NCI-H524 (cell line): ENCODE results near the gene ZNF428.

Experiments used
- DNase-seq, 2 experiments: peaks; one replicate each; lab custom pipeline; 2025; lab: John Stamatoyannopoulos, UW

ZNF428 gene

DNA sequence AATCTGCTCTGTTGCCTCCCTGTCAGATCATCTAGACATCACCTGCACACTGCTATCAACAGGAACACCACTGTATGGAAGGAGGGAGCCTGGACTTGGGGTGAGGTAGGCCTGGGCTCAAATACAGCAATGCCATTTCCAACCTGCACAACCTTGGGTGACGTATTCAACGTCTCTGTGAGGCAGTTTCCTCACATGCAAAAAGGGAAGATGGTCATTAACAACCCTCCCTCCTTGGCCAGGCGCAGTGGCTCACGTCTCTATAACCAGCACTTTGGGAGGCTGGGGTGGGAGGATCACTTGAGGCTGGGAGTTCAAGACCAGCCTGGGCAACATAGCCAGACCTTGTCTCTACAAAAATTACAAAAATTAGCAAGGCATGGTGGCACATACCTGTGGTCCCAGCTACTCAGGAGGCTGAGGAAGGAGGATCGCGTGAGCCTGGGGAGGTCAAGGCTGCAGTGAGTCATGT lies 57.2 kb downstream of the ZNF428 start:
- DNase-seq: no peak

DNA sequence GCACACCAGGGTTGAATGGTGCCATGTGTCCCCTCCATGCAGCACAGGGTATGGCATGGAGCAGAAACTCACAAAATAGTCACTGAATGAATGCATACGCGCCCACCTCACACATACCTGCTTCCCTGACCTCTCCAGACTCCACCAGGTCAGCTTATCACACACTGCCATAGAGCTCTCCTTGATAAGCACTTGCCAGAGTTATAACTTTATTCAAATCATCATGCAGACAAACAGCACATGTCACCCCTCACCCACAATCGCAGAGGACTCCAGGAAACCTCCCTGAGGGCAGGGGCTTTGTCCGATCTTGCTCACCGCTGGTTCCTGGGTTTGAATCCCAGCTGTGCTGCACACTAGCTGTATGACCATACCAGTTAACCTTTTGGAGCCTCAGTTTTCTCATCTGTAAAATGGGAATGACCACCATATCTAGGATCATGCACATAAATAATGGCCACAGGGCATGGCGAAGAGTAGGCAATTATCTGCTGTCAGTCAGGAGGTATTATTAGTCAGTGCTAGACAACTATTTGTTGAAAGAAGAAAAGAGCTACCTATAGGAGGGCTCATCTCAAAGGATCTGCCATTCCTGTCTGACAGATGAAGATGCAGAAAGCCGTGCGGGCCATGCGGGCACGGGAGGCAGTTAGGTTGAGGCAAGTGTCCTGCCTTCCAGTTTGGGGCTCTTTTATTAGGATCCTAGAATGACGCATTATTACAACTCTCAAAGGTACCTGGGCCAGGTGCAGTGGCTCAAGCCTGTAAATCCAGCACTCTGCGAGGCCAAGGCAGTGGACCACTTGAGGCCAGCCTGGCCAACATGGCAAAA lies 58.1 kb downstream of the ZNF428 start:
- no peak for DNase-seq

DNA sequence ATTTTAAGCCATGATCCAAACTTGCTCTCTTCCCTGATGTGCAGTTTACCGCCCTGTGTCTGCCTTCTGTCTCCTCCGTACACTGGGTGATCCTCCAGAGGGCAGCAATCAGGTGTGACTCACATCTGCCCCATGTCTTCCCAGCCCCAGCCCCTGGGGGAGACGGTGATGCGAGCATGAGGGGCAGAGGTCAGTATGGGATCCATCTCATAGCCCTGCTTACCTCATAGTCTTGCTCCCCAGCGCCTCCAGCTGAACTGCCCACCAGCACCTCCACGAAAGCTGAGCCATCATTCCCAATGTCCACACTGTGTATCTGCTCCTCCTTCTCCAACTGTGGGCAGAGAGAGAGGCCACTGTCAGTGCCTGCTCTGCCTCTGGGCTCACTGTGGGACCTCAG lies 58.7 kb downstream of the ZNF428 start:
- no peak for DNase-seq
